GM18526 (cell line): ENCODE measurements around the gene F8A2.
"Not testable (repeated sequence)": the region's sequence is repeated elsewhere in the genome, so short reads cannot be mapped to it uniquely, and the experiment has no call there.

ENCODE experiments used
- POLR2A ChIP-seq: IDR thresholded peaks from 3 replicates; pipeline ENCODE4 v1.6.1; 2011; ENCODE audit not compliant: insufficient read length; ENCODE audit errors: extremely low read depth

F8A2 gene

DNA sequence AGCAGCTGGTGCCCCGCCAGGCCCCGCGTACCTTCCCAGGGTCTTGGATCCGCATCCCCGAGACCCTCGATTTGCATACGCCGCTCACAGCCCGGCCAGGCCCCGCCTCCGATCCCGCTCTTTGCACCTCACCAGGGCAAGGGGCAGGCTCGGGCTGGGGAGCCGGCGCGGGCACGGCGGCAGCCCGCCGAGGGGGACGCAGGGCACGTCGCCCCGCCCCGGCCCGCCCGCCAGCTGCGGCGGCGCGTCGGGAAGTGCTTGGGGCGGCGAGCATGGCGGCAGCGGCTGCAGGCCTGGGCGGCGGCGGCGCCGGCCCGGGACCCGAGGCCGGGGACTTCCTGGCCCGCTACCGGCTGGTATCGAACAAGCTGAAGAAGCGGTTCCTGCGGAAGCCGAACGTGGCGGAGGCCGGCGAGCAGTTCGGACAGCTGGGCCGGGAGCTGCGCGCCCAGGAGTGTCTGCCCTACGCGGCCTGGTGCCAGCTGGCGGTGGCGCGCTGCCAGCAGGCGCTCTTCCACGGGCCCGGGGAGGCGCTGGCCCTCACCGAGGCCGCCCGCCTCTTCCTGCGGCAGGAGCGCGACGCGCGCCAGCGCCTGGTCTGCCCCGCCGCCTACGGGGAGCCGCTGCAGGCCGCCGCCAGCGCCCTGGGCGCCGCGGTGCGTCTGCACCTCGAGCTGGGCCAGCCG lies at the start of gene F8A2:
TSS of gene F8A2 (plus strand) at position 253 of the 686 bp plus-strand sequence. CDS start at position 273, 20 bp downstream.
- TF ChIP-seq POLR2A, result not testable (repeated sequence)

- TF ChIP-seq POLR2A, result no peak
Observed at GRCh38 chrX:155333544-155334100, 48.3 kb upstream of the F8A2 start.

DNA sequence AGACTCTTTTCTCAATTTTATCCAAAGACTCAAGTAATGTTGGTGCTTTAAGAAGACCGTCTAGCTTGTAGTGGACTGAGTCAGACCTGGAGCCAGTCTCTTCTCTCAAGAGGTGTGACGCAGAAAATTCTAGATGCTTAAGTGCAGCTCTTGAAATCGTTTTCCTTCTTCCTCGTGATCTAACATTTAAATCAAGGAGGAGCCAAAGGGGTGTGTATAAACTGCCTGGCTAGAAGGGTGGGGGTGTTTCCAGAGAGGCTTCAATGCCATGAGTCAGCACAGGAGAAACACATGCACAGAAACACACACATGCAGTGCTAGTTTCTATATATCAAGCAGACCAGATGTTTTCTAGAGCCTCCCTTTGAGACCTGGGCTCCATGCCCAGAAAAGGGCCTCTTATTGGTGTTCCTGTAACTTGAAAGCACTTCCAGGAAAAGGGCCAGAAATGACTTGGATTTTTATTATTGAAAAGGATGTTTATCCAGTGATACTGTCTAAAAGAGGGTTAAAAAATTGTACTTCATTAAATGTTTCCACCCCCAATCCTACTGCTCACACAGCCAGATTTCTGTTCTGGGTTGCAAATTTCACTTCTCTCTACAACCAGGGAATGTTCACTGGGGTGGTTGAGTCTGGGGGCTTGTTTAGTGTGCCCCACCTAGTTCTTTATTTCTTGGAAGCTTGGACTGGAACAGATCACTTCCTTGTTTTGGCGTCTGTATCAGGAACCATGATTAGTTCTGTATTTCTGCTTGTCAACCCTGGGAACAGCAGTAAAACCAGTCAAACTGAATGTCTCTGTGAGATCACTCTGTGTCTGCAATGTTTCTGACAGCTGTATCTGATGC lies 47.2 kb upstream of the F8A2 start, which contains the start of gene CLIC2:
TSS of gene CLIC2 (minus strand) at position 129 of the 851 bp plus-strand sequence. CDS start 187 bp downstream, outside the sequence.
- no peak for TF ChIP-seq POLR2A

DNA sequence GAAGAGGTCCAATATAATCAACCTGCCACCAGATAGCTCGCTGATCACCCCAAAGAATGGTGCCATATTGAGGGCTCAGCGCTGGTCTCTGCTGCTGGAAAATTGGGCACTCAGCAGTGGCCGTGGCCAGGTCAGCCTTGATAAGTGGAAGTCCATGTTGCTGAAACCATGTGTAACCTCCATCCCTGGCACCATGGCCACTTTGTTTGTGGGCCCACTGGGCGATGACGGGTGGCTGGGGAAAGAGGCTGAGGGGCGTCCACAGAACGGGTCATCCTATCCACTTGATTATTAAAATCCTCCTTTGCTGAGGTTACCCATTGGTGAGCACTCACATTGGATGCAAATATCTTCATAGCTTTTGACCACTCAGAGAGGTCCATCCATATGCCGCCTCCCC lies 7.7 kb downstream of the F8A2 start:
- TF ChIP-seq POLR2A, result no peak

- TF ChIP-seq POLR2A, result no peak
Observed at GRCh38 chrX:155406429-155406828, 24.5 kb downstream of the F8A2 start.

DNA sequence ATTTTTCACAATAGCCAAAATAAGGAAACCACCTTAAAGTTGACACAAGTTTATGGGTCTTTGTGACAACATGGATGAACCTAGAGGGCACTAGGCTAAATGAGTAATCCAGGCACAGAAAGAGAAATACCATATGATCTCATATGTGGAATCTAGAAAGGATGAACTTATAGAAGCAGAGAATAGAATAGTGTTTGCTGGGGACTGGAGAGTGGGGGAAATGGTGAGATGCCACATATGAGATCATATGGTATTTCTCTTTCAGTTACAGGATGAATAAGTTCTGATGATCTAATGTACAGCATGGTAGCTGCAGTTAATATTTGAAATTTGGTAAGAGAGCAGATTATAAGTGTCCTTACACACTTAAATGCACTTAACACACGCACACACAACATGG lies 35.9 kb downstream of the F8A2 start:
- TF ChIP-seq POLR2A, result no peak
